NCI-H2196 treated with DMSO at 0.1 percent for 48 hours (cell line): ENCODE data around the gene TMEM33.
"Not testable (repeated sequence)": the region's sequence is repeated elsewhere in the genome, so short reads cannot be mapped to it uniquely, and the experiment has no call there.

Experiments used
- DNase-seq: peaks from one replicate; lab custom pipeline; 2025; ENCODE audit not compliant: unreplicated experiment; lab: John Stamatoyannopoulos, UW

Gene TMEM33, protein sequence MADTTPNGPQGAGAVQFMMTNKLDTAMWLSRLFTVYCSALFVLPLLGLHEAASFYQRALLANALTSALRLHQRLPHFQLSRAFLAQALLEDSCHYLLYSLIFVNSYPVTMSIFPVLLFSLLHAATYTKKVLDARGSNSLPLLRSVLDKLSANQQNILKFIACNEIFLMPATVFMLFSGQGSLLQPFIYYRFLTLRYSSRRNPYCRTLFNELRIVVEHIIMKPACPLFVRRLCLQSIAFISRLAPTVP

DNA sequence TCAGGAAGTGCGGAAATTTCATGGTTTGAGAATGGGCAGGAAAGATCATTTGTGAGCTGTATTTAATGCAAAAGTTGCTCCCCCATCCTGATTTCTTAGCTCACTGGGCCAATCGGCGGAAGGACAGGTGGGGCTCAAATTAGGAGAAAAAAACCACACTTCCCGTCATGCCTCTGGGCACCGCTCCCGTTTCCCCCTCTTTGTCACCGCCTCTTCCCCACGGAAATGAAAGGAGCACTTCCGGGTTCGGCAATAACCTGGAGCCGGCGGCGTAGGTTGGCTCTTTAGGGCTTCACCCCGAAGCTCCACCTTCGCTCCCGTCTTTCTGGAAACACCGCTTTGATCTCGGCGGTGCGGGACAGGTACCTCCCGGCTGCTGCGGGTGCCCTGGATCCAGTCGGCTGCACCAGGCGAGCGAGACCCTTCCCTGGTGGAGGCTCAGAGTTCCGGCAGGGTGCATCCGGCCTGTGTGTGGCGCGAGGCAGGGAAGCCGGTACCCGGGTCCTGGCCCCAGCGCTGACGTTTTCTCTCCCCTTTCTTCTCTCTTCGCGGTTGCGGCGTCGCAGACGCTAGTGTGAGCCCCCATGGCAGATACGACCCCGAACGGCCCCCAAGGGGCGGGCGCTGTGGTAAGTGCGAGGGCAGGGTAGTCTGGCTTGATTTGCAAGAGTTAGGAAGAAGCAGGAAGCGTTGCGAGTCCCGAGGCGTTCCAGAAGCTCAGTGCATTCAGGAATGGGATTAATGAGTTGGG, at the start of gene TMEM33:
Gene TMEM33 (plus strand): TSS at position 529 of the 751 bp plus-strand sequence. CDS start 56 bp downstream, at position 585.
- peak; percentile 90 for DNase-seq

DNA sequence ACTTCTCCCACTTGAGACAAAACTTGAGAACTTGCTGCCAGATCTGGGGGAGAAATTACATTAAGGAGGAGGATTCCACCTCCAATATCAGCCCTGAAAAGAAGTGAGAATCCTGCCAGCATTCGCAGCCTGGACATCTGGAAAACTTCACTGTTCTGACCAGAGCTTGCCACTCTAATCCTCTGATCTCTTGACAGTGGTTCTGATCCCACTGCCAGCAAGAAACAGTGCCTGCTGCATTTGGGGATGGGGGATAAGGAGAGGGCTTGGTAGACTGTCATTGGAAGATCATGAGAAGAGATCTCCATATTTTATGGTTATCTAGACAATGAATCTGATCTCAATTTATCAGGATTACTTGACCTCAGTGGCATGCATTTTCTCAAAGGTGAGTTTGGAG, 49.8 kb upstream of the TMEM33 start:
- DNase-seq, result no peak

DNA sequence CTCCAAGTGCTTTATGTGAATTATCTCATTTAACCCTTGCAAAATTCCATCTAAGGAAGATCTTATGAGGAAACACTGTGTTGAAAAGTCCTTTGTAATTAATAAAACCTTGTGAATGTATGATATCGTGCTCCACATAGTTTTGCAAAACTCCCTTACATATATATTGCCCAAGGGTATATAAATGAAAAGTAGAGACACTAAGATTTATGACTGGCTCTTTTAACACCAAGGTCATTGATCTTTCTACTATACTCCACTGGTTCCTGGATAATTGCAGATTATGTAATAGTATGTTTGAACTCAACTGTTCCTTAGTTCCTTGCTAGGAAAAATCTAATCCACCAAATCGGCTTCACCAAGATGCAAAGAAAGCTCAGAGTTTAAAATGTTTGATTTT, 48.0 kb upstream of the TMEM33 start:
- no peak for DNase-seq

DNA sequence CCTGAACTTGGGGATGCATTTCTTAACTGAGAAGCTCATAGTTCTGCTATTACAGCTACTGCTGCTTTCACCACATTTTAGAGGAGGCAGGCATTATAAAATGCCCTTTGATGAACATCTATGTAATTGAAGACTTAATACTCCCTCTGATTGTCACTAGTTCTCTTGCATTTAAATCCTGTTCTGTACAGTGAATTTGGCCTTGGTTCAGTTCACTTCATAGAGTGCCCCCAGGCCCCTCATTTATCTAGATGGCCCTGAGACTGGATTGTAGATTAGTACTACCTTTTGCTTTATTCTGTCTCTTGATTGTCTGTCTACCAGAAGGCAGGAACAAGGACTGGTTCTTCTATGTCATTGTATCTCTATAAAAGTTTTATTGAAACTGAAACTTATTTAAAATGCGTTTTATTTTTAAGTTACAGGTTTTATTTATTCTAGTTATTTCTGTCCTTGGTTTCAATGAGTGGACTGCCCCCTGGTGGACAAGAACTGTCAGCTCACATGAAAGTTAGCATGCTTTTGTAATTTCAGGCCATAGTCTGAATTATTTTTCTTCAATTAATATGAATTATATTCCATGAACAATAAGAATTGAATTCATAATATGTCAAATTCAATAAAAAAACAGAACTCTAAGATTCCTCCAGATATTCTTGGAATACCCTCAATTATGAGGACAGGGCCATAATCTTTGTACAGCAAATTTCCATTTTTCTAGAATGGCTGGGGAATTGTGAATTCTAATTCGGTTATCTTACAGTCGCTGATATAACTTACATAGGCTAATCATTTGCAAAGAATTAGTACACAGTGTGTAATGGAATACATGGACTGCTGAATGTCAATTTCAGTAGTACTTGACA, 47.2 kb upstream of the TMEM33 start:
- DNase-seq, result peak; percentile 18

DNA sequence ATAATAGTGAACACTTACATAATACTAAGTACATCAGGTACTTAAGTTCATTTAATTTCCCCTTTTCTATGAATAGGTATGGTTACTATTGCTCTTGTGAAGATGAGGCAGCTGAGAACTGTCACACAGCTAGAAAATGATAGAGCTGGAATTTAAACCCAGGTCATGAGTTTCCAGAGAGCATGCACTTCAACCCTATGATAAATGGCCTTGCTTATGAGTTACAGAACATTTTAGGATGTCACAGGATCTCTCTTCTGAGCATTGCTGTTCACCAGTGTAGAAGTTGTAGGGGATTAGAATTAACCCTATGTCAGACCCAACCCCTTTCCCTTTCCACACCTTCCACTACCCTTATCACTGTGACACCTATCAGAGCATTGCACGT, 46.5 kb upstream of the TMEM33 start:
- no peak for DNase-seq

DNA sequence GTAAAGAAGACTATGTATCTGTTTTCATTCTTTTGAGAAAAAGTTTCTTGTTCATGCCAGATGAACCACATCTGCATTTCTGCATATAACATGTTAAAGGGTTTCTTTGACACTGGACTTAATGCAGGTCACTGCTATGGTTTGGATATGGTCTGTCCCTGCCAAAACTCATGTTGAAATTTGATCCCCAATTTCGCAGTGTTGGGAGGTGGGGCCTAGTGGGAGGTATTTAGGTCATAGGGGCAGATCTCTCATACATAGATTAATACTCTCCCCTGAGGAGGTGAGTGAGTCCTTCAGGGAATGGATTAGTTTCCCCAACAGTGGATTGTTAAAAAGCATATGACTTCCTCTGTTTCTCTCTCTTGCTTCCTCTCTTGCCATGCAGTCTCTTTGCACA, 45.9 kb upstream of the TMEM33 start:
- no peak for DNase-seq

DNA sequence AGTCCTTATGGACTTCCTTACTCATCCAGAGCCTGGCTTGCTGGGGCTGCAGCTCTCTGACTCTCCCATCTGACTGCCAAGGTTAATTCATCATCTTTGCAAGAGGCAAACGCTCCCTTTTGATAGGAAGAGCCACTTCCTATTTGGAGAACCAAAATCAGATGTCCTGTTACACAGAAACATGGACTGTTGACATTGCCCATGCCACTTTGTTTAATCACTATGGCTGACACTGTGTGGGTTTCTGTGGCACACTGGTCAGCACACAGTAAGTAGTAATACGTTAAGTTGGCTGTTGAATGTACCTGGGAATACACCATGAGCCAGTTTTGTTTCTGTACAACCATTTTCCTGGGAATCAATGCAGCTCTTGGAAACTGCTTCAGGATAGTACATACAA, 45.1 kb upstream of the TMEM33 start:
- no peak for DNase-seq

DNA sequence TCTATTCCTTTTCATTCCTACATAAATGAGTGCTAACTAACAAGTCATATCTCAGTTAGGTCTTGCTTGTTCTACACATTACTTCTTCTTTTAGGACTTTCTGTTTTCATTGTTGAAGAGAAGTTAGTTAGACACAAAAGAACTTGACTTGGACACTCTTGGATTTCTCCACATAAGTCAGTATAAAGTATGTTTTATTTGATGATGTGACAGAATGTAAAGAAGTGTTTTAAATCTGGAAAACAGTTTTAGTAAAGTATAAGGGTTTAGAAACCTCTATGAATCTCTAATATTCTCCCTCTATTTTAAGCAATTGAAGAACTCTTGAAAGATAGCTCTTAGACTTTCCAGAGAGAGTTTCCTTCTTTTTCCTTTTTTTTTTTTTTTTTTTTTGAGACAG, 38.6 kb upstream of the TMEM33 start:
- no peak for DNase-seq

DNA sequence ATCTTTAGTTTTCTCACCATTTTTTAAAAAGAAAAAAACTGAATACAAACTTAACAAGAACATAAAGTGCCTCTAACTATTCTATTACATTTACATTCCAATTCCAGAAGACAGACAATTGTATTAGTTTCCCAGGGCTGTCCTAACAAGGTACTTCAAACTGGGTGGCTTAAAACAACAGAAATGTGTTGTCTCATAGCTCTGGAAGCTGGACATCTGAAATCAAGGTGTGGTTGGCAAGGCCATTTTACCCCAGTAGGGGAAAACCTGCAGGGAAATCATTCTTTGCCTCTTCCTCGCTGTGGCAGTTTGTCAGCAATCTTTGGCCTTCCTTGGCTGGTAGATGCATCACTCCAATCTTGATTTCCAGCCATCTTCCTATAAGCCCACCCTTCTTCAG, 37.5 kb upstream of the TMEM33 start:
- DNase-seq, result no peak

DNA sequence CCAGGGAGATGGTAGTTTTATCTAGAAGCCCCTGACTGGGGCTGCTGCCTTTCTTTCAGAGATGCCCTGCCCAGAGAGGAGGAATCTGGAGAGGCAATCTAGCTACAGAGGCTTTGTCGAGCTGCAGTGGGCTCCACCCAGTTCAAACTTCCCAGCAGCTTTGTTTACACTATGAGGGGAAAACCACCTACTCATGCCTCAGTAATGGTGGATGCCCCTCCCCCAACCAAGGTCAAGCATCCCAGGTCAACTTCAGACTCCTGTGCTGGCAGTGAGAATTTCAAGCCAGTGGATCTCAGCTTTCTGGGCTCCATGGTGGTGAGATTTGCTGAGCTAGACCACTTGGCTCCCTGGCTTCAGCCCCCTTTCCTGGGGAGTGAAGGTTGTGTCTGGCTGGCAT, 26.1 kb upstream of the TMEM33 start:
- DNase-seq, result not testable (repeated sequence)

DNA sequence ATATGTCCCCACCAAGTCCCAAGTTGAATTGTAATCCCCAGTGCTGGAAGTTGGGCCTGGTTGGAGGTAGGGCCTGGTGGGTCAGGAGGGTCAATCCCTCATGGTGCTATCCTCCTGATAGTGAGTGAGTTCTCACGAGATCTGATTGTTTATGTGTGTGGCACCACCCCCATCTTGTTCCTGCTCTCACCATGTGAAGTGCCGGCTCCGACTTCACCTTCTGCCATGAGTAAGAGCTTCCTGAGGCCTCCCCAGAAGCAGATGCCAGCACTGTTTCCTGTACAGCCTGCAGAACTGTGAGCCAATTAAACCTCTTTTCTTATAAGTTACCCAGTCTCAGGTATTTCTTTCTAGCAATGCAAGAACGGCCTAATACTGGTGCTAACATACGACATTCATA, 22.7 kb upstream of the TMEM33 start:
- no peak for DNase-seq

DNA sequence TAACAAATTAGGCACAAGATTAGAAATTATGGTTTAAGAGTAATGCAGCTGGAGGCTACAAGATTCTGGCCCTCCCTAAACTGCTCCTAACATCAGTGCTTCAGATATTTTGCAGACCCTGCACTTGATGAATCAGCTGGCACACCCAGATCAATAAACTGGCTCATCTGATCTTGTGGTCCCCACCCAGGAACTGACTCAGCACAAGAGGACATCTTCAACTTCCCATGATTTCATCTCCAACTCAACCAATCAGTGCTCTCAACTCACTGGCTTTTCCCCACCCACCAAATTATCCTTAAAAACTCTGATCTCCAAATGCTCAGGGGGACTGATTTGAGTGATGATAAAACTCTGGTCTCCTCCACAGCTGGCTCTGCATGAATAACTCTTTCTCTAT, 21.7 kb upstream of the TMEM33 start:
- DNase-seq, result no peak

DNA sequence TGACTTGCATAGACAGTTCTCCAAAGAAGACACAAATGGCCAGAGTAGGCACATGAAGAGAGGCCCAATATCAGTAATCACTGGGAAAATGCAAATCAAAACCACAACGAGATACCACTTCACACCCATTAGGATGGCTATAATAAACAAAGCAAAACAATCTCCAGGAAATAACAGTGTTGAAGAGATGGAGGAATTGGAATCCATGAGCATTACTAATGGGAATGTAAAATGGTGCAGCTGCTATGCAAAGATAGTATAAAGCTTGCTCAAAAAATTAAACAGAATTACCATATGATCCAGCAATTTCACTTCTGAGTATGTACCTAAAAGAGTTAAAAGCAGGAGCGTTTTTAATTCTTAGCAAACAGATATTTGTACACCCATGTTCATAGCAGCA, 17.0 kb upstream of the TMEM33 start:
- no peak for DNase-seq

DNA sequence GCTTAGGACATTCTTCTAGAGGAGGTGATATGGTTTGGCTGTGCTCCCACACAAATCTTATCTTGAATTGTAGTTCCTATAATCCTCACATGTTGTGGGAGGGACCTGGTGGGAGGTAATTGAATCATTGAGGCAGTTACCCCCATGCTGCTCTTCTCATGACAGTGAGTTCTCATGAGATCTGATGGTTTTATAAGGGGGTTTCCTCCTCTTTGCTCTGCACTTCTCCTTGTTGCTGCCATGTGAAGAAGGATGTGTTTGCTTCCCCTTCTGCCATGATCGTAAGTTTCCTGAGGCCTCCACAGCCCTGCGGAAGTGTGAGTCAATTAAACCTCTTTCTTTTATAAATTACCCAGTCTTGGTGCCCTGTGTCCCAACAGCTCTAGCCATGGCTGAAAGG, 14.8 kb upstream of the TMEM33 start:
- DNase-seq, result not testable (repeated sequence)

DNA sequence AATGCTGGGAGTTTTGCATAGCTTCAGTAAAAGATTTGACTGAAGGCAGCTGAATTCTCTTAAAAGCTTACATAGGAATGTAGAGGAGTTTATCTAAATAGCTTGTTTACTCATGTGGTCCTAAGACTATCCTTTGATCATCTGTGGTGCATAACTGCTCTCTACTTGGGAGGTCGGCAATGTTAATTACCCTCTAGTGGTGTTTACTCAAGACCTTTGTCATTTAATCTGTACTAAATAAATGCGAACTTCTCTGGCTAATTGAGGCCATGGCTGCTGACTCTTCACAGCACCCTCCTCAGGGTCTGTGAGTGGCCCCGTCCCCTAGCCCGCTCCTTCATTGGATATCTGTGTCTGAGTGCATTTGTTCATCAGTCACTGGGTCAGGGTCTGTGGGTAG, 13.8 kb upstream of the TMEM33 start:
- DNase-seq, result no peak

DNA sequence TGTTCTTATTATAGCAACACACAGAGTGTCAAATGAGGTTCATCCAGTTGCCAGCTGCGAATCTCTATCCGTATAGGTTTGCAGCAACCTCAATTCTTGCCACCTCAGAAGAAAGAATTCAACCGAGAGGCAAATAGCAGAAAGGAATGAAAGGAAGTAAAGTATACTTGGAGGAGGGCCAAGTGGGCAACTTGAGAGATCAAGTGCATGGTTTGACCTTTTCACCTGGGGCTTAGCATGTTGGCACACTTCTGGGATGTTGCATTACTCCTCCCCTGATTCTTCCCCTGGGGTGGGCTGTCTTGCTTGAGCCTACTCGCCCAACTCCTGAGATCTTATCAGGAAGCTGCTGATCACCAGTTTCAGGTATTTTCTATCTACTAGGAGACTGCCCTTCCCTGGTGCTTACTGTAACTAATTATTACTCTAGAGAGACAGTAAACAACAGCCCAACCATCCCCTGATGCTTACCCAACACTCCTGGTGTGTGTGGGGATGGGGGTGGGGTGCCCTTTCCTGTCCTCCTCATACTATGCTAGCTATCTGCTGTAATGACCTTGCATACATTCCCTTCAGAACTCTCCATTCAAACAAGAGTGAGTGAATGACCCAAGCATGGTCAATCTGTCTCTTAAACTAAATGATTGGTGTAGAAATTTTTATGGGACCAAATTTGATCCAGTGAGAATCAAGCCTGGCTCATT, 7.3 kb upstream of the TMEM33 start:
- DNase-seq, result no peak

DNA sequence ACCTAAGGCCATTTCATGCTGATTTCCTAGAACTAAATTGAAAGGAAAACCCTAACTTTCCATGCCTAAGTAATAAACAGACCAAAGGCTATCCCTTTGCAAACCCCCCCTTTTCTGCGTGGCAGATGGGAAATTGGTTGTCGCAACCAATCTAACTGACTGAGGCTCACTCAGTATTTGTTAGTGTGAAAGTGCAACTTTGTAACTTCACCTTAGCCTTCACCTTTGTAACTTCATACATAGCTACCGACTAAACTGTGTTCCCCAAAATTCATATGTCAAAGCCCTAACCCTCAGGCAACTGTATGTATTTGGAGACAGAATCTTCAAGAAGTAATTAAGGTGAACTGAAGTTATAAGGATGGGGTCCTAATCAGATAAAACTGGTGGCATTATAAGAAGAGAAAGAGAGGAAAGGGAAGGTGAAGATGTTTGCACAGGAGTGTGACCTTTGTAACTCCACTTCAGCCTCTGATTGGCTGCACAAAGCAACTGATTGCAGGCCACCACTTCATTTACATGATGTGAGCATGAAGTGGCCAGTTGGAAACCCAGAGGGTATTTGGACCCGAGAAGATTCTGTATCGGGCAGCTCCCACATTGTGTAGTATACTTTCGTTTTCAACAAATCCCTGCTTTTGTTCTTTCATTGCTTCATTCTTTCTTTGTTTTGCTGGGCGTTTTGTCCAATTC, 4.9 kb upstream of the TMEM33 start:
- no peak for DNase-seq

DNA sequence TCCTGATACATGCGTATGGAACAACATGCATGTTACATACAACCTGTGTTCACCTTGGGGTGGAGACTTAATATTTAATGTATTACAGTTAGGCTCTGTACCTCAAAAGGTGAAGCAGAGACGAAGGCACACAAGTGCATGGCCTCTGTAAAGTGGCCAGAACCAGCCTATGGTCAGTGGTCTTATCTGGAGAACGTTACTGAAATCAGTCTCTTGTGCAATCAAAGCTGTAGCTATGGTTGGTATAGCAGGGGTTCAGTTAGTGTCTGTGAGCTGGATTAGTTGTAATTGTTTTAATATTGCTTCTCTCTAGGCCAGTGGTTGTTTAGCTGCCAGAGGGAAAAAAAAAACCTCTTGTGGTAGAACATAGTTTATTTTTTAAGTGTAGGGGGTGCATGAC, 2.2 kb upstream of the TMEM33 start:
- DNase-seq, result no peak

DNA sequence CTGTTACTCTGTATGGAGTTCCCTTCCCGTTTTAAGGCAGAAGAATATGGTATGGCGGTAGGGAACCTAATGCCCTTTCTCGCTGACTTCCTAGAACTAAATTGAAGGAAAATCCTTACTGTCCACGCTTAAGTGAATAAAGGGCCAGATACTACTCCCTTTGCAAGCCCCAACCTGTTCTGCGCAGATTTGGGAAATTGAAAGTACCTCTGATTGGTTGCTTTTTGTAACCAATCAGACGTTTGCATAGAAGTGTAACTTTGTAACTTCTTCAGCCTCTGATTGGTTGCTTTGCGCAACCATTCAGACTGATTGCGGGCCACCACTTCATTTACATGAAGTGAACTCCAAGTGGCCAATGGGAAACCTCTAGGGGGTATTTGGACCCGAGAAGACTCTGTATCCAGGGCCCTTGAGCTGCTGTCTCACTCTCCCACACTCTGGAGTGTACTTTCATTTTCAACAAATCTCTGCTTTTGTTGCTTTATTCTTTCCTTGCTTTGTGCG, 1.2 kb upstream of the TMEM33 start:
- peak; percentile 67 for DNase-seq

DNA sequence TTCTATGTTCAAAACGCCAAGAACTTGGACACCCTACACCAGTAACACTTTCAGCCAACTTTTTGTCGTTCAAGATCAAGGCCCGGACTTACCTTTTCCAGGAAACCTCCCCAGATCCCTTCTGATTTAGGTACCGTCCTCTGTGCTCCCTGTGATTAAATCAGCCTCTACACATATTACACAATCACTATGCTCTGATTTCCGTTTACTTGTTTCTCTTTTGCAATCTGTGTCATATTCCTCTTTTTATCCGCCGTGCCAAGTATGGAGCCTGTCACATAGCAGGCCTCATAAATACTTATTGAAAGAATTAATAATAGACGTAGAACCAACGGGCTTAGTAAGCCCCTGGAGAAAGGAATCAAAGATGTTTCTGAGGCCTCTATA, 722 bp upstream of the TMEM33 start:
- DNase-seq, result no peak

DNA sequence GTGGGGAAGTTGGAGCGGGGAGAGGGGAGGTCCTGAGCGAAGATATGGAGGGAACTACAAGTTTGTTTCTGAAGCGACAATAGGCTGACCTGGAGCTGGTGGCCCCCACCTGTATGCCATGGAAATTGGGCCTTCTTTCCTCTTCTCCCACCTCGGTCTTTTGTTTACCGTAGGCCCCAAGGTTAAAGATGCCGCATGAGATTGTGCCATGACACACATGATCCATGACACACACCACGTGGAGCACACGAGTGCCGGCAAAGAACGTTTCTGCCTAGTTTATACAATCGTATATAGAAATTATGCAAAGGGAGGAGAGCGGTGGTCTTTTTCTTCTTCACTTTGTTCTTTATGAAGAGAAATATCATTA, 408 bp downstream of the TMEM33 start:
- no peak for DNase-seq
